Neural progenitor cell (in vitro differentiated cells): ENCODE measurements around the gene NCAM1.

Source experiments
- CTCF ChIP-seq: fragments of 200-600 bp; sonication (generic); IDR thresholded peaks from 2 replicates; pipeline ENCODE4 v1.5.1; 2017; ENCODE audit warnings: antibody characterized with exemption, mild to moderate bottlenecking
- EZH2phosphoT487 ChIP-seq: fragments of 200-600 bp; sonication (generic); IDR thresholded peaks from 2 replicates; pipeline ENCODE4 v1.6.1; 2017; ENCODE audit warnings: antibody characterized with exemption

GRCh38 chr11:113188371-113188834 is 227.2 kb downstream of the NCAM1 start:
- no peak for TF ChIP-seq CTCF
- no peak for TF ChIP-seq EZH2phosphoT487
